ENCODE data around the gene RAP1GDS1. TPM values are rescaled to one million over a fixed set of nuclear protein-coding genes. Genes with fewer than 3 reads are reported as not detected.

RAP1GDS1 gene, protein sequence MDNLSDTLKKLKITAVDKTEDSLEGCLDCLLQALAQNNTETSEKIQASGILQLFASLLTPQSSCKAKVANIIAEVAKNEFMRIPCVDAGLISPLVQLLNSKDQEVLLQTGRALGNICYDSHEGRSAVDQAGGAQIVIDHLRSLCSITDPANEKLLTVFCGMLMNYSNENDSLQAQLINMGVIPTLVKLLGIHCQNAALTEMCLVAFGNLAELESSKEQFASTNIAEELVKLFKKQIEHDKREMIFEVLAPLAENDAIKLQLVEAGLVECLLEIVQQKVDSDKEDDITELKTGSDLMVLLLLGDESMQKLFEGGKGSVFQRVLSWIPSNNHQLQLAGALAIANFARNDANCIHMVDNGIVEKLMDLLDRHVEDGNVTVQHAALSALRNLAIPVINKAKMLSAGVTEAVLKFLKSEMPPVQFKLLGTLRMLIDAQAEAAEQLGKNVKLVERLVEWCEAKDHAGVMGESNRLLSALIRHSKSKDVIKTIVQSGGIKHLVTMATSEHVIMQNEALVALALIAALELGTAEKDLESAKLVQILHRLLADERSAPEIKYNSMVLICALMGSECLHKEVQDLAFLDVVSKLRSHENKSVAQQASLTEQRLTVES
- total RNA-seq (2013) = 37.7 TPM
- 10 to 100 TPM; 23.6 to 37.9 (median 37.8) TPM for polyA plus RNA-seq
- polyA minus RNA-seq = 11.7 and 15.4 TPM in 2 replicates
- 7.3 to 49.4 (median 40.1) reads per million in 11 experiments for total RNA-seq

DNA sequence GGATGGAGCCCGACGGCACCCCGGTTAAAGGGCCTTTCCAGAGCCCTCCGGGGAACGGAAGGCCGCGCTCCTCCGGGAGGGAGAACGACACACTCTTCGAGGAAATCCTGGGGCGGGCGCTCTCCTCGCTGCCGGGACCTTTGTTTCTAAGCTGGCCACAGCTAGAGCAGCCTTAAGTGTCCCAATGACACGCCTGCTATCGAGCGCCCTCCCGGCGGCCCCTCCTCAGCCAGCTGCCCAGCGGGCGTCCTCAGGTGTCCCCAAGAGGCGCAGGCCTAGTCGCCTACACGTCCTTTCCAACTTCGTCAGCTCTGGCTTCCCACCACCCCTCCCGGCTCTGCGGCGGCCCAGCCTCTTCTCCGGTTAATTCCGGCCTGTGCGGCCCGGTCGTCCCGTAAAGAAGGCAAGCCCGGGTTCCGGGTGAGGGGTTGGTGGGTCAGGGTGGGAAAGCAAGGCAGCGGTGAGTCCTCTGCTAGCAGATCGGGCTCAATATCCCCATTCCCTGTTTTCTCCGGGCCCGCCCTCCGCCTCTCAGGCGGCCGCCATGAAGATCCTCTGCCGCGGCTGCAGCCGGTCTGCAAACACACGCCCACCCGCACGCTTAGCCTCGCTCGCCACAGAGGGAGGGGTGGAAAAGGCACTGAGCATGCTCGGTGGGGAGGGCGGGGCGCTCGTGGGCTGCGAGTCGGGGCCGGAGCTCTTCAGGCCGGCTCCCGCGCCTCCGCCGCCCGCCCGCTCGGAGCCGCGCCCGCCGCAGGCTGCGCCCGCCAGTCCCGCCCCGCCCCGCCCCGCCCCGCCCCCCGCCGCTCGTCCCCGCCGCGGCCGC is at the start of gene RAP1GDS1:
Gene RAP1GDS1, plus strand, starts transcription at position 806 of the 826 bp plus-strand sequence. CDS start 182 bp downstream, outside the sequence.
- Mint-ChIP-seq H3K27me3 (ENCODE audit: low read depth in 3 of 3) (no peaks in the 10 kb centered on the region), H3K4me3 (peak within 1 kb of the TSS; percentile 92 to 99), H3K9me3 (no peaks in the 10 kb centered on the region), H3K36me3 (peaks cover 2 to 3% of the 10 kb centered on the region in 2 donors), H3K27ac (peak within 1 kb of the TSS; percentile 85 to 96 (median 95)), H3K4me1 (peaks cover 23% of the 10 kb centered on the region)
- peak within 1 kb of the TSS; percentile 87 for H3K9ac ChIP-seq (ENCODE audit: insufficient read depth, low read length, poor library complexity, severe bottlenecking)
- H3K27me3 ChIP-seq (ENCODE audit: control insufficient read depth in 2 of 2, insufficient read depth in 2 of 2, low read length in 2 of 2) = no peaks in the 10 kb centered on the region
- intact Hi-C loops (cut with micrococcal nuclease) = loop anchor here in 1 of 2 donors (10.0 kb wide), 1 partner anchor 116 kb away; the partner anchor contains the start of gene STPG2
- H3K9me3 ChIP-seq (replicated peaks in 1 of 2; ENCODE audit: control insufficient read depth in 1 of 2, insufficient read depth in 1 of 2, low read length in 2 of 2) = no peaks in the 10 kb centered on the region
- peaks cover 22 to 24% of the 10 kb centered on the region in 2 donors for H3K4me1 ChIP-seq (ENCODE audit: control insufficient read depth in 1 of 2, insufficient read depth in 2 of 2, low read length in 2 of 2)
- peak within 1 kb of the TSS; percentile 88 to 91 for H3K27ac ChIP-seq (ENCODE audit: low read depth in 1 of 2, low read length in 2 of 2)
- H2AFZ ChIP-seq (ENCODE audit: insufficient read depth, low read depth, low read length, poor library complexity, severe bottlenecking) = peak within 1 kb of the TSS; percentile 99
- no peaks in the 10 kb centered on the region for H3K36me3 ChIP-seq (replicated peaks in 1 of 2; ENCODE audit: control insufficient read depth in 1 of 2, insufficient read depth in 2 of 2, low read length in 2 of 2)
- peak within 1 kb of the TSS; percentile 91 to 99 (median 93) for H3K4me3 ChIP-seq (replicated peaks in 1 of 3; ENCODE audit: low read depth in 2 of 3, low read length in 3 of 3)
- peaks cover 57% of the 10 kb centered on the region for H3K79me2 ChIP-seq (ENCODE audit: insufficient read depth, low read length)
- DNase-seq = peak; percentile 76 to 89 (median 84)
- peaks cover 31% of the 10 kb centered on the region for H4K20me1 ChIP-seq (ENCODE audit: insufficient read depth, low read length)
- TF ChIP-seq CTCF (IDR thresholded peaks at IDR 0.05) = no peak
- 0% methylated on average over 46 of the region's 84 CpGs for WGBS (ENCODE audit: insufficient coverage)
- peak within 1 kb of the TSS; percentile 99 for H3K4me2 ChIP-seq (replicated peaks; ENCODE audit: extremely low read depth, low read length, poor library complexity, severe bottlenecking)

GRCh38 chr4:98222306-98222705 is 38.9 kb upstream of the RAP1GDS1 start:
- no peaks in the 10 kb centered on the region for H3K4me1 ChIP-seq (ENCODE audit: control insufficient read depth in 1 of 2, insufficient read depth in 2 of 2, low read length in 2 of 2)
- no peak for DNase-seq

More at GRCh38 chr4:98222306-98222705, 38.9 kb upstream of the RAP1GDS1 start:
- H3K27ac Mint-ChIP-seq = no peak overlapping the region
- no peak overlapping the region for H3K4me3 Mint-ChIP-seq
- H4K20me1 ChIP-seq (ENCODE audit: insufficient read depth, low read length) = no peaks in the 10 kb centered on the region
- no peaks in the 10 kb centered on the region for H3K4me1 Mint-ChIP-seq
- intact Hi-C loops (cut with micrococcal nuclease) = no loop called here
- no CpG with 5 or more reads among the region's 2 CpGs for WGBS (ENCODE audit: insufficient coverage)
- H3K4me3 ChIP-seq (replicated peaks in 1 of 3; ENCODE audit: low read depth in 2 of 3, low read length in 3 of 3) = no peak overlapping the region
- H3K9me3 ChIP-seq (replicated peaks in 1 of 2; ENCODE audit: control insufficient read depth in 1 of 2, insufficient read depth in 1 of 2, low read length in 2 of 2) = no peaks in the 10 kb centered on the region
- no peaks in the 10 kb centered on the region for H3K79me2 ChIP-seq (ENCODE audit: insufficient read depth, low read length)
- no peak overlapping the region for H2AFZ ChIP-seq (ENCODE audit: insufficient read depth, low read depth, low read length, poor library complexity, severe bottlenecking)
- H3K27me3 ChIP-seq (ENCODE audit: control insufficient read depth in 2 of 2, insufficient read depth in 2 of 2, low read length in 2 of 2) = no peaks in the 10 kb centered on the region
- H3K36me3 Mint-ChIP-seq = no peaks in the 10 kb centered on the region
- H3K27me3 Mint-ChIP-seq (ENCODE audit: low read depth in 3 of 3) = peaks cover 0 to 4% (median 2%) of the 10 kb centered on the region in 3 donors
- H3K36me3 ChIP-seq (replicated peaks in 1 of 2; ENCODE audit: control insufficient read depth in 1 of 2, insufficient read depth in 2 of 2, low read length in 2 of 2) = no peaks in the 10 kb centered on the region
- no peak for TF ChIP-seq CTCF (IDR thresholded peaks at IDR 0.05)
- no peak overlapping the region for H3K9ac ChIP-seq (ENCODE audit: insufficient read depth, low read length, poor library complexity, severe bottlenecking)
- H3K9me3 Mint-ChIP-seq = peaks cover 0 to 1% (median 0%) of the 10 kb centered on the region in 7 donors
- no peak overlapping the region for H3K4me2 ChIP-seq (replicated peaks; ENCODE audit: extremely low read depth, low read length, poor library complexity, severe bottlenecking)
- no peak overlapping the region for H3K27ac ChIP-seq (ENCODE audit: low read depth in 1 of 2, low read length in 2 of 2)

All from CD14-positive monocyte (primary cell).